Peyer's patch (tissue), 4 donors: ENCODE results near the gene TMEM178B. TPM values are rescaled to one million over a fixed set of nuclear protein-coding genes. Genes with fewer than 3 reads are reported as not detected.

Experiments used
- DNase-seq, 3 donors: peaks; one replicate each; pipeline ENCODE4 v3.0.0-alpha.2; 2017 to 2019
- H3K27ac ChIP-seq, 4 donors: fragments of 200-600 bp; sonication (generic); one replicate each; pipeline ENCODE4 v1.5.1; 2016 to 2019
- H3K27me3 ChIP-seq, 2 donors: fragments of 200-600 bp; sonication (generic); one replicate each; pipeline ENCODE4 v1.5.1; 2019
- H3K36me3 ChIP-seq, 3 donors: fragments of 200-600 bp; sonication (generic); one replicate each; pipeline ENCODE4 v1.5.1; 2016 to 2019
- H3K4me1 ChIP-seq, 4 donors: fragments of 200-600 bp; sonication (generic); one replicate each; pipeline ENCODE4 v1.5.1; 2016 to 2019
- H3K4me3 ChIP-seq, 4 donors: fragments of 200-600 bp; sonication (generic); 1 replicate in 3 of 4; 2 replicates in 1 of 4; pipeline ENCODE4 v1.5.1; 2016 to 2019; ENCODE audit warnings: mild to moderate bottlenecking in 1 of 4
- H3K9me3 ChIP-seq, 4 donors: fragments of 200-600 bp; sonication (generic); one replicate each; pipeline ENCODE4 v1.5.1; 2016 to 2019; ENCODE audit warnings: mild to moderate bottlenecking in 1 of 4
- CTCF ChIP-seq, 6 experiments: fragments of 450-650 bp in 4 of 6; fragments of 200-600 bp in 2 of 6; sonication (generic) in 1 of 6; IDR thresholded peaks; one replicate each; pipeline ENCODE4 v1.5.1; 2017 to 2019; ENCODE audit warnings: antibody characterized with exemption in 6 of 6, mild to moderate bottlenecking in 3 of 6, moderate library complexity in 1 of 6
- POLR2A ChIP-seq, 2 donors: fragments of 450-650 bp; IDR thresholded peaks; one replicate each; pipeline ENCODE4 v1.5.1; 2017; ENCODE audit warnings: antibody characterized with exemption in 2 of 2, mild to moderate bottlenecking in 2 of 2, moderate library complexity in 2 of 2
- total RNA-seq, 4 donors: library from RNA; depleted of rRNA; stranded (reverse); fragments of >200 nt; gene quantifications; one replicate each; pipeline ENCODE4 v1.1.0, GENCODE V29; 2016

TMEM178B gene
- total RNA-seq, 4 donors from 2014 or later: under 0.01 to 0.66 (median 0.13) TPM; not detected in 1

GRCh38 chr7:141361960-141362359 lies 288.1 kb downstream of the TMEM178B start:
- H3K4me3 ChIP-seq: no peak overlapping the region
- no peaks in the 10 kb centered on the region for H3K9me3 ChIP-seq
- no peaks in the 10 kb centered on the region for H3K36me3 ChIP-seq
- H3K4me1 ChIP-seq: no peaks in the 10 kb centered on the region
- H3K27me3 ChIP-seq: no peaks in the 10 kb centered on the region
- H3K27ac ChIP-seq: no peak overlapping the region
- DNase-seq: no peak
- TF ChIP-seq POLR2A (IDR thresholded peaks at IDR 0.05) (no peak), CTCF (IDR thresholded peaks at IDR 0.05) (no peak)

- TF ChIP-seq CTCF (IDR thresholded peaks at IDR 0.05): no peak
- no peak for TF ChIP-seq POLR2A (IDR thresholded peaks at IDR 0.05)
- Histone ChIP-seq H3K4me3 (no peak overlapping the region), H3K9me3 (no peaks in the 10 kb centered on the region), H3K4me1 (no peaks in the 10 kb centered on the region), H3K27ac (no peak overlapping the region), H3K36me3 (no peaks in the 10 kb centered on the region), H3K27me3 (no peaks in the 10 kb centered on the region)
- DNase-seq: no peak
Observed at GRCh38 chr7:141362580-141363435, 288.9 kb downstream of the TMEM178B start.

- no peak overlapping the region for H3K4me3 ChIP-seq
- TF ChIP-seq CTCF (IDR thresholded peaks at IDR 0.05): no peak
- no peak for TF ChIP-seq POLR2A (IDR thresholded peaks at IDR 0.05)
- no peak overlapping the region for H3K27ac ChIP-seq
- no peak for DNase-seq
- H3K27me3 ChIP-seq: no peaks in the 10 kb centered on the region
- H3K9me3 ChIP-seq: no peaks in the 10 kb centered on the region
- no peaks in the 10 kb centered on the region for H3K4me1 ChIP-seq
- no peaks in the 10 kb centered on the region for H3K36me3 ChIP-seq
Observed at GRCh38 chr7:141363748-141364147, 289.9 kb downstream of the TMEM178B start.

- no peak for DNase-seq
- TF ChIP-seq POLR2A (IDR thresholded peaks at IDR 0.05): no peak
- no peak for TF ChIP-seq CTCF (IDR thresholded peaks at IDR 0.05)
- Histone ChIP-seq H3K36me3 (no peaks in the 10 kb centered on the region), H3K27ac (no peak overlapping the region), H3K9me3 (no peaks in the 10 kb centered on the region), H3K4me1 (no peaks in the 10 kb centered on the region), H3K27me3 (no peaks in the 10 kb centered on the region), H3K4me3 (no peak overlapping the region)
Observed at GRCh38 chr7:141366091-141366621, 292.3 kb downstream of the TMEM178B start.

- TF ChIP-seq CTCF (IDR thresholded peaks at IDR 0.05): no peak
- no peak for TF ChIP-seq POLR2A (IDR thresholded peaks at IDR 0.05)
- Histone ChIP-seq H3K9me3 (no peaks in the 10 kb centered on the region), H3K4me3 (no peak overlapping the region), H3K27me3 (no peaks in the 10 kb centered on the region), H3K36me3 (no peaks in the 10 kb centered on the region), H3K27ac (no peak overlapping the region), H3K4me1 (no peaks in the 10 kb centered on the region)
- no peak for DNase-seq
Observed at GRCh38 chr7:141369422-141369821, 295.6 kb downstream of the TMEM178B start.
